ENCODE results near the gene CACNA2D2.

GRCh38 chr3:50512131-50512530 is 8.7 kb upstream of the CACNA2D2 start:
- TF ChIP-seq CTCF (IDR thresholded peaks at IDR 0.05), result no peak
- TF ChIP-seq POLR2A (IDR thresholded peaks at IDR 0.05), result no peak
